Keratinocyte (primary cell): ENCODE results near the gene FKBP5. TPM values are rescaled to one million over a fixed set of nuclear protein-coding genes. Genes with fewer than 3 reads are reported as not detected.

Source experiments
- DNase-seq: peaks from one replicate; pipeline ENCODE4 v3.0.0-alpha.2; 2011; ENCODE audit warnings: low read depth, missing footprints, low spot score
- FAIRE-seq: peaks from 2 replicates; lab custom pipeline; 2011; peaks lifted over from hg19 to GRCh38; lab: Jason Lieb, UNC
- H2AFZ ChIP-seq: 2 replicates; pipeline ENCODE4 v1.6.0; 2012; ENCODE audit warnings: low read length, control low read depth, inconsistent platforms; ENCODE audit not compliant: control insufficient read depth
- H3K27ac ChIP-seq: 2 replicates; pipeline ENCODE4 v1.5.1; 2011; ENCODE audit warnings: low read length; ENCODE audit not compliant: control insufficient read depth, insufficient read depth
- H3K27me3 ChIP-seq: 3 replicates; pipeline ENCODE4 v1.6.0; 2011; ENCODE audit warnings: low read length; ENCODE audit not compliant: control insufficient read depth, insufficient read depth; ENCODE audit errors: extremely low read depth
- H3K36me3 ChIP-seq, 2 experiments: 2 replicates in 1 of 2; 3 replicates in 1 of 2; pipeline ENCODE4 v1.5.1; 2011; ENCODE audit warnings: low read length in 2 of 2, mild to moderate bottlenecking in 1 of 2; ENCODE audit not compliant: control insufficient read depth in 2 of 2, insufficient read depth in 2 of 2; ENCODE audit errors: extremely low read depth in 1 of 2
- H3K4me1 ChIP-seq: 3 replicates; pipeline ENCODE4 v1.5.1; 2011; ENCODE audit warnings: low read length; ENCODE audit not compliant: control insufficient read depth, insufficient read depth; ENCODE audit errors: extremely low read depth
- H3K4me2 ChIP-seq: 3 replicates; pipeline ENCODE4 v1.6.0; 2011; ENCODE audit warnings: low read depth, low read length; ENCODE audit not compliant: control insufficient read depth, insufficient read depth; ENCODE audit errors: extremely low read depth
- H3K4me3 ChIP-seq, 3 experiments: fragments of 200-600 bp in 1 of 3; sonication (generic) in 1 of 3; 2 replicates in 2 of 3; 3 replicates in 1 of 3; pipeline ENCODE4 v1.5.1; 2011 to 2016; ENCODE audit warnings: low read length in 3 of 3, mild to moderate bottlenecking in 3 of 3, control low read depth in 2 of 3, inconsistent platforms in 1 of 3, low read depth in 1 of 3, mixed read lengths in 1 of 3, mixed run types in 1 of 3, moderate library complexity in 1 of 3; ENCODE audit not compliant: control insufficient read depth in 2 of 3, insufficient read depth in 2 of 3; ENCODE audit errors: extremely low read depth in 1 of 3
- H3K79me2 ChIP-seq: 2 replicates; pipeline ENCODE4 v1.6.0; 2012; ENCODE audit warnings: low read length; ENCODE audit not compliant: control insufficient read depth, insufficient read depth
- H3K9ac ChIP-seq: 3 replicates; pipeline ENCODE4 v1.6.0; 2011; ENCODE audit warnings: low read length; ENCODE audit not compliant: control insufficient read depth, insufficient read depth; ENCODE audit errors: extremely low read depth
- H3K9me1 ChIP-seq: 3 replicates; pipeline ENCODE4 v1.6.0; 2011; ENCODE audit warnings: low read length; ENCODE audit not compliant: control insufficient read depth, insufficient read depth; ENCODE audit errors: extremely low read depth
- H3K9me3 ChIP-seq: 2 replicates; pipeline ENCODE4 v1.5.1; 2012; ENCODE audit warnings: low read depth, low read length; ENCODE audit not compliant: control insufficient read depth
- H4K20me1 ChIP-seq: 3 replicates; pipeline ENCODE4 v1.6.0; 2011; ENCODE audit warnings: low read length; ENCODE audit not compliant: control insufficient read depth, insufficient read depth; ENCODE audit errors: extremely low read depth
- EZH2 ChIP-seq: IDR thresholded peaks from one replicate; pipeline ENCODE4 v1.6.1; 2012; ENCODE audit warnings: inconsistent platforms, mild to moderate bottlenecking, low read length, moderate library complexity
- dilution Hi-C: fragments of 300-500 bp; cut with MboI; formaldehyde crosslinking; loops from one replicate; pipeline ENCODE4 v1.7.0; 2020; ENCODE audit warnings: low sequenced_read_pairs; ENCODE audit not compliant: extremely low pct_ligation_motif_present
- polyA plus RNA-seq, 5 experiments: library from polyadenylated mRNA; depleted of rRNA in 3 of 5; stranded (reverse) in 3 of 5; stranded (forward) in 1 of 5; unstranded in 1 of 5; fragments of >200 nt; gene quantifications; 1 replicate in 1 of 5; 2 replicates in 3 of 5; 3 replicates in 1 of 5; pipeline versions ENCODE4 v1.2.1 to v1.2.3, GENCODE V29; 2011 to 2012; ENCODE audit warnings: missing spikeins in 2 of 5, low read depth in 1 of 5, low replicate concordance in 1 of 5
- TF ChIP-seq, protein P1 (sequence below), 3 experiments: IDR thresholded peaks in 1 of 3; conservative IDR thresholded peaks in 1 of 3; optimal IDR thresholded peaks in 1 of 3; 2 replicates in 2 of 3; 3 replicates in 1 of 3; pipeline versions ENCODE3 to v1.5.1; 2011; ENCODE audit warnings: low read length in 3 of 3, mild to moderate bottlenecking in 3 of 3, moderate library complexity in 2 of 3, control low read depth in 1 of 3, inconsistent platforms in 1 of 3; ENCODE audit not compliant: insufficient read depth in 2 of 3; ENCODE audit errors: extremely low read depth in 1 of 3

FKBP5 gene
- polyA plus RNA-seq, 1 donor (not counting 4 experiments of a cell fraction or from before 2014, with no cell fraction given) = 88.3 TPM

DNA sequence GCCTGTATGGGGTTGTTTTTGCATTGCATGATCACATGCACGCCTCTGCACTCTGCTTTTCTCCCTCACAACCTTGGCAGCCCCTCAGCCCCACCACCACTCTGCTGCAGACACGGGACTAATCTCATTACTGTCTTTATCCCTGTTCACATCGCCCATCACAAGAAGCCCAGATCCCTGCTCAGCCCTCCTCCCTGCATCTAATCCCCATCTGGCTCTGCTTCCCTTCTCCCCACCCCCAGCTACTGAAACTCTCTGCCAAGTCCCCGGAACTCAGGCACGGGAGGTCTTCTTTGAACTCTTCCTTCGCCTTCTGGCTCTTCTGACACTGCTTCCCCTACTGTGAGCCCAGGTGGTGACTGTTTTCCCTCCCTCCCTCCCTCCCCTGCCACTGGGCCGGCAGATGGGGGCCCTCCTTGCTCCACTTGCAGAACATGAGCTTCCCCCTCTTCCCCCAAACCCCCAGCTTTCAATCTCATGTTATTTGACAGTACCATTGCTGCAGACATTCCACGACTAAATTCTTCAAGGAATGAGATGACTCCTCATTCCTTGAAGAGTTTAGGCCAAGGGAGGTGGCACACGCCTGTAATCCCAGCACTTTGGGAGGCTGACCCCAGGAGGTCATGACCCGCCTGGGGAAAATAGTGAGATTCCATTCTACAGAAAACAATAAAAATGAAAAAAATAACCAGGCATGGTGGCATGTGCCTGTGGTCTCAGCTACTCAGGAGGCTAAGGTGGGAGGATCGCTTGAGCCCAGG lies 154.1 kb downstream of the FKBP5 start:
- Histone ChIP-seq H3K27me3 (no peaks in the 10 kb centered on the region), H3K27ac (no peak overlapping the region), H3K4me2 (no peak overlapping the region), H3K4me1 (no peaks in the 10 kb centered on the region), H3K79me2 (no peaks in the 10 kb centered on the region), H3K9me3 (no peaks in the 10 kb centered on the region), H3K4me3 (no peak overlapping the region), H3K36me3 (no peaks in the 10 kb centered on the region), H2AFZ (no peak overlapping the region), H4K20me1 (no peaks in the 10 kb centered on the region), H3K9ac (no peak overlapping the region), H3K9me1 (no peaks in the 10 kb centered on the region)
- FAIRE-seq (no peak), DNase-seq (no peak)
- TF ChIP-seq, protein P1, sequence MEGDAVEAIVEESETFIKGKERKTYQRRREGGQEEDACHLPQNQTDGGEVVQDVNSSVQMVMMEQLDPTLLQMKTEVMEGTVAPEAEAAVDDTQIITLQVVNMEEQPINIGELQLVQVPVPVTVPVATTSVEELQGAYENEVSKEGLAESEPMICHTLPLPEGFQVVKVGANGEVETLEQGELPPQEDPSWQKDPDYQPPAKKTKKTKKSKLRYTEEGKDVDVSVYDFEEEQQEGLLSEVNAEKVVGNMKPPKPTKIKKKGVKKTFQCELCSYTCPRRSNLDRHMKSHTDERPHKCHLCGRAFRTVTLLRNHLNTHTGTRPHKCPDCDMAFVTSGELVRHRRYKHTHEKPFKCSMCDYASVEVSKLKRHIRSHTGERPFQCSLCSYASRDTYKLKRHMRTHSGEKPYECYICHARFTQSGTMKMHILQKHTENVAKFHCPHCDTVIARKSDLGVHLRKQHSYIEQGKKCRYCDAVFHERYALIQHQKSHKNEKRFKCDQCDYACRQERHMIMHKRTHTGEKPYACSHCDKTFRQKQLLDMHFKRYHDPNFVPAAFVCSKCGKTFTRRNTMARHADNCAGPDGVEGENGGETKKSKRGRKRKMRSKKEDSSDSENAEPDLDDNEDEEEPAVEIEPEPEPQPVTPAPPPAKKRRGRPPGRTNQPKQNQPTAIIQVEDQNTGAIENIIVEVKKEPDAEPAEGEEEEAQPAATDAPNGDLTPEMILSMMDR (optimal IDR thresholded peaks at IDR 0.05 in 1 of 3, IDR thresholded peaks at IDR 0.05 in 1 of 3, conservative IDR thresholded peaks at IDR 0.05 in 1 of 3; ENCODE audit: extremely low read depth in 1 of 3, insufficient read depth in 2 of 3, low read length in 3 of 3) = no peak
- no peak for TF ChIP-seq EZH2
- dilution Hi-C loops = no loop called here

DNA sequence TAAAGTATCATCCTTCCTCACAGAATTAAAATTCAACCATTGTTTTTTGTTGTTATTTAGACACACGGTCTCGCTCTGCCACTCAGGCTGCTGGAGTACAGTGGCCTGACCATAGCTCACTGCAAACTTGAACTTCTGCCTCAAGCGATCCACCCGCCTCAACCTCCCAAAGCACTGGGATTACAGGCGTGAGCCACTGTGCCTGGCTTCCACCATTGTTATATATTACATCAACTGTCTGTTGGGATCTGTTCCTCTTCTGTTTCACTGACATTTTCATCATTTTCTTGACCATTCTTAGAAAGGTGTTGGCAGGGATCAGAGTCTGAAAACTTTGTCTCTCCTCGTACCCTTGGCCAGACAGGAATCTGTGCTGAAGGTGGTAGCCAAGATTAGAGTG lies 154.7 kb downstream of the FKBP5 start:
- dilution Hi-C loops = no loop called here

More for the DNA sequence above, 154.7 kb downstream of the FKBP5 start:
- Histone ChIP-seq H3K79me2 (no peaks in the 10 kb centered on the region), H3K4me1 (no peaks in the 10 kb centered on the region), H4K20me1 (no peaks in the 10 kb centered on the region), H3K9me3 (no peaks in the 10 kb centered on the region), H2AFZ (no peak overlapping the region), H3K27ac (no peak overlapping the region), H3K36me3 (no peaks in the 10 kb centered on the region), H3K9ac (no peak overlapping the region), H3K9me1 (no peaks in the 10 kb centered on the region), H3K27me3 (no peaks in the 10 kb centered on the region), H3K4me2 (no peak overlapping the region), H3K4me3 (no peak overlapping the region)
- FAIRE-seq (no peak), DNase-seq (no peak)
- TF ChIP-seq, protein P1 (optimal IDR thresholded peaks at IDR 0.05 in 1 of 3, IDR thresholded peaks at IDR 0.05 in 1 of 3, conservative IDR thresholded peaks at IDR 0.05 in 1 of 3; ENCODE audit: extremely low read depth in 1 of 3, insufficient read depth in 2 of 3, low read length in 3 of 3) = no peak
- TF ChIP-seq EZH2 = no peak
